Chondrocyte (in vitro differentiated cells): ENCODE data around the gene SLC25A45. TPM values are rescaled to one million over a fixed set of nuclear protein-coding genes. Genes with fewer than 3 reads are reported as not detected.

Source experiments
- DNase-seq: peaks from one replicate; pipeline ENCODE4 v3.0.0; 2021; ENCODE audit warnings: mixed read lengths, low spot score
- H3K27ac Mint-ChIP-seq: one replicate; pipeline ENCODE4 v1.8.0; 2021; ENCODE audit warnings: mild to moderate bottlenecking, moderate library complexity, mixed read lengths; ENCODE audit not compliant: unreplicated experiment
- H3K27me3 Mint-ChIP-seq: 2 replicates; pipeline ENCODE4 v1.8.0; 2021; ENCODE audit warnings: low read depth, mixed read lengths
- H3K36me3 Mint-ChIP-seq: 2 replicates; pipeline ENCODE4 v1.8.0; 2021; ENCODE audit warnings: low read depth, mixed read lengths
- H3K4me1 Mint-ChIP-seq: 2 replicates; pipeline ENCODE4 v1.8.0; 2021; ENCODE audit warnings: low read depth, mild to moderate bottlenecking, mixed read lengths
- H3K4me3 Mint-ChIP-seq: one replicate; pipeline ENCODE4 v1.8.0; 2021; ENCODE audit warnings: mild to moderate bottlenecking, moderate library complexity, mixed read lengths; ENCODE audit not compliant: unreplicated experiment
- H3K9me3 Mint-ChIP-seq: 2 replicates; pipeline ENCODE4 v1.8.0; 2021; ENCODE audit warnings: low read depth, mixed read lengths
- total RNA-seq: library from RNA; stranded (reverse); gene quantifications from 3 replicates; pipeline ENCODE4 v1.2.1, GENCODE V29; 2021
- TF ChIP-seq, protein P1 (sequence below): fragments of 200-600 bp; sonication (generic); IDR thresholded peaks from 2 replicates; pipeline ENCODE4 v1.5.0; 2021; ENCODE audit warnings: antibody characterized with exemption, mild to moderate bottlenecking, moderate library complexity

SLC25A45 gene
- total RNA-seq, 1 donor from 2014 or later: 11.7 TPM

- H3K4me3 Mint-ChIP-seq: no peak overlapping the region
- peaks cover 71% of the 10 kb centered on the region for H3K4me1 Mint-ChIP-seq
- H3K9me3 Mint-ChIP-seq: no peaks in the 10 kb centered on the region
- DNase-seq: no peak
- no peaks in the 10 kb centered on the region for H3K36me3 Mint-ChIP-seq
- H3K27me3 Mint-ChIP-seq: no peaks in the 10 kb centered on the region
- H3K27ac Mint-ChIP-seq: peak overlapping the region; percentile 99
- TF ChIP-seq, protein P1, sequence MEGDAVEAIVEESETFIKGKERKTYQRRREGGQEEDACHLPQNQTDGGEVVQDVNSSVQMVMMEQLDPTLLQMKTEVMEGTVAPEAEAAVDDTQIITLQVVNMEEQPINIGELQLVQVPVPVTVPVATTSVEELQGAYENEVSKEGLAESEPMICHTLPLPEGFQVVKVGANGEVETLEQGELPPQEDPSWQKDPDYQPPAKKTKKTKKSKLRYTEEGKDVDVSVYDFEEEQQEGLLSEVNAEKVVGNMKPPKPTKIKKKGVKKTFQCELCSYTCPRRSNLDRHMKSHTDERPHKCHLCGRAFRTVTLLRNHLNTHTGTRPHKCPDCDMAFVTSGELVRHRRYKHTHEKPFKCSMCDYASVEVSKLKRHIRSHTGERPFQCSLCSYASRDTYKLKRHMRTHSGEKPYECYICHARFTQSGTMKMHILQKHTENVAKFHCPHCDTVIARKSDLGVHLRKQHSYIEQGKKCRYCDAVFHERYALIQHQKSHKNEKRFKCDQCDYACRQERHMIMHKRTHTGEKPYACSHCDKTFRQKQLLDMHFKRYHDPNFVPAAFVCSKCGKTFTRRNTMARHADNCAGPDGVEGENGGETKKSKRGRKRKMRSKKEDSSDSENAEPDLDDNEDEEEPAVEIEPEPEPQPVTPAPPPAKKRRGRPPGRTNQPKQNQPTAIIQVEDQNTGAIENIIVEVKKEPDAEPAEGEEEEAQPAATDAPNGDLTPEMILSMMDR: no peak
Measured at GRCh38 chr11:65384301-65384889, 1.9 kb upstream of the SLC25A45 start.

GRCh38 chr11:65383778-65384177 lies 1.3 kb upstream of the SLC25A45 start:
- peak overlapping the region; percentile 99 for H3K27ac Mint-ChIP-seq
- peaks cover 65% of the 10 kb centered on the region for H3K4me1 Mint-ChIP-seq
- no peak for DNase-seq
- H3K27me3 Mint-ChIP-seq: no peaks in the 10 kb centered on the region
- TF ChIP-seq, protein P1: no peak
- H3K4me3 Mint-ChIP-seq: peak overlapping the region; percentile 10
- no peaks in the 10 kb centered on the region for H3K36me3 Mint-ChIP-seq
- H3K9me3 Mint-ChIP-seq: no peaks in the 10 kb centered on the region

DNA sequence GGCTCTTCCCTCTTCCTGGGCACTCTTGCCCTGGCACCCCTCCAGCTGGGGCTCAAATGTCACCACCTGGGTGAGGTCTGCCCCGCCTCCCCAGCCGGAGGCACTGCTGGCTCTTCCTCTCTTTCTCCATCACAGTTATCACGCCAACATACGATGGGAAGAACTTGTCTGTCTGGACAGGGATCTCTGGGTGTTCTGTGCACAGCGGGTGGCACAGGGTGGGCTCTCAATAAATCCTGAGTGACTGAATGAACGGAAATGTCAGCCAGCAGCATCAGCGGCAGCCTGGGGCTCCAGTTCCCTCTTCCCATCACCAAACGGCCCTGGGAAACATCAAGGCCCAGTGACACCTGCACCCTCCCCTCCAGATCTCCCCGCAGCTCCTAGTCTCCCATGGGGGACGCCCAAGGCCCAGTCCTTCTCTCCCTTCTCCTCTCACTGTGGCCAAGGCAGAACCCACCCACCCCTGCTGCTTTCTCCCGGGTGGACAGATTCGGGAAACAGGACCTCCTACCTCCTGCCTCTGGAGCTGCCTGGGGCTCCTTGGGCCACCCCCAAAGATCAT lies 440 bp upstream of the SLC25A45 start:
- Mint-ChIP-seq H3K36me3 (no peaks in the 10 kb centered on the region), H3K9me3 (no peaks in the 10 kb centered on the region), H3K4me3 (peak overlapping the region; percentile 68), H3K27me3 (no peaks in the 10 kb centered on the region), H3K4me1 (peaks cover 56% of the 10 kb centered on the region), H3K27ac (peak overlapping the region; percentile 99)
- TF ChIP-seq, protein P1: no peak
- no peak for DNase-seq

GRCh38 chr11:65381716-65382032 lies 772 bp downstream of the SLC25A45 start:
- H3K9me3 Mint-ChIP-seq: no peaks in the 10 kb centered on the region
- H3K4me1 Mint-ChIP-seq: peaks cover 53% of the 10 kb centered on the region
- H3K36me3 Mint-ChIP-seq: no peaks in the 10 kb centered on the region
- no peaks in the 10 kb centered on the region for H3K27me3 Mint-ChIP-seq
- peak overlapping the region; percentile 99 for H3K27ac Mint-ChIP-seq
- TF ChIP-seq, protein P1: no peak
- no peak for DNase-seq
- H3K4me3 Mint-ChIP-seq: peak overlapping the region; percentile 68

DNA sequence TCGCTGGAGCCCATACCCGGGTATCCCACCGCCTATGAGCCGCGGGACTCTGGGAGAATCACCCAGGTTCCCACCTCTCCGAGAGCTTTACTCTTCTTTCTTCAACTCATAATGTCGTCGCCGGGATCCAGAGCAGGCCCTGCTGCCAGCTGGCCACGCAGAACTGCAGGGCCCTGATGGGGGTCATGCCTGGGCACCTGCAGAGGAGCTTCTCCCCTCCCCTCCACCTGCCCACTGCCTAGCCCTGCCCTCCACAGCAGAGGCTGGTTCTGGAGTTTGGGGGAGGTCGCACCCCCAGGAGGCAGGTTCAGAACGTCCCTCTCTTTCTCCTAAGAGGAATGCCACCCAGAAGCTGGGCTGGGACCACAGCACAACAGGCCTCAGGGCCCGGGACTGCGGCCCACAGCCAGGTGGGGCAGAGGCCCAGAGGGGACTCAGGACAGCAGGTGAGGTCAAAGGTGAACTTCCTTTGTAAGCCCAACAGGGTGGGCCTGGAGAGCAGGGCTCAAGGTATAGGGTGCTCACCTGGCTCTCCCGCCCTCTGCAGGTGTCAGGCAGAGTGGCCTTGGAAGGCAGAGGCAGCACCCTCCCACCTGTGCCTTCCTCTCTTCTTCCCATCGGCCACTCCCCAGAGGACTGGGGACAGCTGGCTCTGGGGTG lies 1.9 kb downstream of the SLC25A45 start:
- DNase-seq: no peak
- TF ChIP-seq, protein P1: no peak
- no peaks in the 10 kb centered on the region for H3K27me3 Mint-ChIP-seq

More for the DNA sequence above, 1.9 kb downstream of the SLC25A45 start:
- no peaks in the 10 kb centered on the region for H3K36me3 Mint-ChIP-seq
- peak overlapping the region; percentile 4 for H3K4me3 Mint-ChIP-seq
- H3K9me3 Mint-ChIP-seq: no peaks in the 10 kb centered on the region
- H3K4me1 Mint-ChIP-seq: peaks cover 48% of the 10 kb centered on the region
- peak overlapping the region; percentile 99 for H3K27ac Mint-ChIP-seq
